Sigmoid colon (tissue), 4 donors: Measurements from ENCODE around the gene SSH3.

Source experiments
- CTCF ChIP-seq, 4 experiments: fragments of 450-650 bp in 3 of 4; fragments of 200-600 bp in 1 of 4; IDR thresholded peaks; one replicate each; pipeline ENCODE4 v1.5.1; 2016 to 2019; ENCODE audit warnings: antibody characterized with exemption in 4 of 4, mild to moderate bottlenecking in 3 of 4, moderate library complexity in 2 of 4
- POLR2AphosphoS5 ChIP-seq, 4 donors: sonication (generic); formaldehyde crosslinking; IDR thresholded peaks; one replicate each; pipeline ENCODE4 v1.6.1; 2017; ENCODE audit warnings: antibody characterized with exemption in 4 of 4

- TF ChIP-seq POLR2AphosphoS5 (IDR thresholded peaks at IDR 0.05) (no peak), CTCF (IDR thresholded peaks at IDR 0.05) (no peak)
These were observed 39.1 kb upstream of the SSH3 start for GRCh38 chr11:67264260-67264659.
